ENCODE measurements around the gene EGFLAM.

The EGFLAM gene

DNA sequence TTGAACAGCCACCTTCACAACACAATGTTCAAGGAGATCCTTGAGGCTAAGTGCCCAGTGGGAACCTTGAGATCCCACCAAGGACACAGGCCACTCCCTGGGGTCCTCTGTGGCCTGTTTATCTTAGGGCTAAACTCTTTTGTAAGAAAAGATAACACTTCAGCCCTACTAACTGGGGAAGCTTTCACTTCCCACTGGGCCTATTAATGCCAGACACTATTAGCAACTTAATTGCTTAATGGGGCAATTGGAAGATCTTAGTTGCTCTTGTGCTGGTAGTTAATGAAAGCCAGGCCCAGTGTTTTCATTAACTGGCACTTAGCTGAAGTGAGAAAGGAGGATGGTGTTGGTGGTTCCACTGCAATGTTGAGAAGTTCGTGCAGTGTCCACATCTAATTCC, 117.1 kb downstream of the EGFLAM start:
- DNase-seq (ENCODE audit: low read depth in 3 of 3, low spot score in 1 of 3): no peak

DNA sequence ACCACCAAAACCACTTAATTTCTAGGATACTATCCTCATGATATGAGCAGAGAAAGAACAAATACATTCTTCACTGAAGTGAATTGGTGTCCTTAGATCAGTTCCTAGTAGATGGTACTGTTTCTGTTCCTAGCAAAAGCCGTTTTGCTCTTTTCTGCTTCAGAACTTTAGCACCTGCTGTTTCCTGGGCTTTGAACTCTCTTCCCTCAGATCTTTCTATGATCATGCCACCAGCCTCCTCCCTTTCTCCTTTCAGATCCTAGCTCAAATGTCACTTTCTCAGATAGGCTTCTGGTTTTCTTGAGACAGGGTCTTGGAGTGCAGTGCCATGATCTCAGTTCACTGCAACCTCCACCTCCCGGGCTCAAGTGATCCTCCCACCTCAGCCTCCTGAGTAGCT, 118.0 kb downstream of the EGFLAM start:
- no peak for DNase-seq (ENCODE audit: low read depth in 3 of 3, low spot score in 1 of 3)

GRCh38 chr5:38378579-38378978, 120.2 kb downstream of the EGFLAM start:
- DNase-seq (ENCODE audit: low read depth in 3 of 3, low spot score in 1 of 3): no peak

DNA sequence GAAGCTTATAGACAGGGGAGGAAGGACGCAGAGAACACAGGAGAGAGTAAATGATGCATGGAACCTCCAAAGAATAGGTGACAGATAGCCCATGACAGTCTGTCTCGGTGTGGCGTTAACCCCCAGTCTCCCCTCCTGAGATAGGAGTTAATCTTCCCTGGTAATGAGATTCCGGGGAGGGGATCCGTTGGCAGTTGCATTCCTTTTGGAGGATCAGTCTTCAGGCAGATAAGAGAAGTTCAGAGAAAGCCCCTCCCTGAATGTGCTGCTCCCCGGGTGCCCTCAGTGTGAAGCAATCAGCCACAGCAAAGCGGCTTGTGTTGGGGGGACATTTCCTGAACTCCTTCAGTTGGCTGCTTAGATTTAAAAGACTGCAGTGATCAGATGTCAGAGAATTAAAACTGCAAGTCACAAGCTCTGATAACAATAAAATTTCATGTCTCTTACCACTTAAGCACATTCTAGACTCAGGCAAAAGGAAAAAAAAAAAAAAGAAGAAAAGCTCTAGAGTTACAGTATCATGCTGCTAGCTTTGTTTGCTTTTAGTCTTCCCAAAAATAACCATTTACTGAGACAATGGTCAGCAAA, 121.1 kb downstream of the EGFLAM start:
- no peak for DNase-seq (ENCODE audit: low read depth in 3 of 3, low spot score in 1 of 3)

DNA sequence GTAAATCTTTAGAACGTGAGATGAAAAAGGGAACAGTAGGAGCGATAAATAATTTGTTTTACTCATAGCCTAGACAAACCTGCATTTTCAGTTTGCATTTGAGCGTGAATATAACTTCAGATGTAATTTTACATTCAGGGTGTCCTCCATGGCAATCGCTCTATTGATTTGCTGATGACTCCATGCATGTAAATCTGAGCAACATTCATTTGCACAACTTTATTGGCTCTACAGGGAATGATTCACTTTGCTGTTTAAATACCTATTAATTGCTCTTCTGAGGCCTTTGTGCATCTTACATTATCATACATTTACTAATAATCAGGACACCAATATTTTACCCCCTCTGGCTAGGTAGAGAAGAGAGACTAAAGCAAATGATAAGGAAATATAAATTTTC, 122.2 kb downstream of the EGFLAM start:
- DNase-seq (ENCODE audit: low read depth in 3 of 3, low spot score in 1 of 3): no peak

DNA sequence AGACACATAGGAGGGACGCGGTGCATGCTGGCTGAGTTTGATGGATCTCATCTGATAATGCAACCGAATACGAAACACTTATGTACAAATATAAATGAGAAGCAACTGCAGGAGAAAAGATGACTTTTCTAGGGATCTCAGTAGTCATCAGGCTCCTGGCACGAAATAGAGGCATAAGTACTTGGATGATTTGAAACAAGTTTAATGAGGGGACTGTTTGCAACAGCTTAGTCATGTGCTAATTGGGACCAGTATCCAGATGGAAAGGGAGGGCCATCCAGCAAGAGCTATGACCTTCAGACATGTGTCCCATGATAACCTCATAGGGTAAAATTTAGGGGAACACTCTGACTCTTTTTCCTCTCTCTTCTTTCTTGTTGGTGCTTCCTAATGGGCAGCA, 123.0 kb downstream of the EGFLAM start:
- no peak for DNase-seq (ENCODE audit: low read depth in 3 of 3, low spot score in 1 of 3)

DNA sequence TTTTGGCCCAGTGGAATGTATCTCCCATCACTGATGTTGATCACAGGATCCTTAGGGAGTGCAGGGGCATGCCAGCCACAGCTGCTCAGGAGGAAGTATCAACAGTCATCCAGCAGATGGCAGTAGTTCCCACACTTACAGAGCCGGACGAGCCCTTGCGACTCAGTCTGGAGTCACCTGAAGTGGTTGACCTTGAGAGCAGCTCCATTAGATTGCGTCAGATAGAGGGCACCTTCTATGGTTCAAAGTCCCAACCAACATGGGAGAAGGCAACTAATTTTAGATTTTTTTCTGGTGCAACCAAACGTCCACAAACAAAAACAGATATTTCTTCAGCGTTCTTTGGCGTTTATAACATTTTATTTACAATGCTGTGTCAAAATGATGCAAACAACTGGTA, 124.5 kb downstream of the EGFLAM start:
- DNase-seq (ENCODE audit: low read depth in 3 of 3, low spot score in 1 of 3): peak in 1 of 3 donors; percentile 5

DNA sequence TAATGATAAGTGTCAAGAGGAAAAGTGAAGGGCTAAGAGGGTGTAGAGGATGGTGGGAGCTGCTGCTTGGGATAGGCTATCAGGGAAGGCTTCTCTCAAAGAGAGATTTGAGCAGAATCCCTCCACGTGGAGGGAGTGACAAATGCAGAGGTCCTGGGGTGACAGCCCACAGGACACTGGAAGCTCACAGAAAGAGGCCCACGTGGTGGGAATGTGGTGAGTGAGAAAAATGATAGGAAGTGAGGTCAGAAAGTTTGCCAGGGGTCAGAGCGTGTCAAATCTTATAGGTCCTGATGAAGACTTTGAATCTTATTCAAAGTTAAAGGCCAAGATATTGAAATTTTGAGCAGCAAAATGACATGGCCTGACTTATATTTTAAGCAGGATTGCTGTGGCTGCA, 125.3 kb downstream of the EGFLAM start:
- DNase-seq (ENCODE audit: low read depth in 3 of 3, low spot score in 1 of 3): no peak

- DNase-seq (ENCODE audit: low read depth in 3 of 3, low spot score in 1 of 3): no peak
Measured at GRCh38 chr5:38384396-38384795, 126.0 kb downstream of the EGFLAM start.

- DNase-seq (ENCODE audit: low read depth in 3 of 3, low spot score in 1 of 3): no peak
Measured at GRCh38 chr5:38387161-38387560, 128.8 kb downstream of the EGFLAM start.

- DNase-seq (ENCODE audit: low read depth in 3 of 3, low spot score in 1 of 3): no peak
Measured at GRCh38 chr5:38393636-38394035, 135.3 kb downstream of the EGFLAM start.

DNA sequence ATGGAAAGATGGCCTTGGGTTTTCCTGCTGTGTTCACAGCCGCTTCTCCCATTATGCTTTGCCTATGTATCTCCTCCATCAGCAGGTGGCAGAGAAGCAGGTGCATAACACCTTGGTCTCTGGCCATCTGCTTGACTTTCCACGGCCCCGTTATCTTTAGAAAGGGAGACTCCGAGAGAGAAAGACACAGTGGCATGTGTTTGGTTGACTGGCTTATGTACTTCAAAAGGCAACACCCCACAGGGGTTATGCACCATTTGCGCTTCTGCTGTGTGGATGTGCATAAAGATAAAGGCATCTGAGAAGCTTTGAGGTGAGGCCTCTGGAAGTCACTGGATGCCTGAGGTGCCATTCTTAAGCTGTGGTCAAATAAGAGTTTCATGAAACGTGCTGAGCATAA, 138.4 kb downstream of the EGFLAM start:
- no peak for DNase-seq (ENCODE audit: low read depth in 3 of 3, low spot score in 1 of 3)

DNA sequence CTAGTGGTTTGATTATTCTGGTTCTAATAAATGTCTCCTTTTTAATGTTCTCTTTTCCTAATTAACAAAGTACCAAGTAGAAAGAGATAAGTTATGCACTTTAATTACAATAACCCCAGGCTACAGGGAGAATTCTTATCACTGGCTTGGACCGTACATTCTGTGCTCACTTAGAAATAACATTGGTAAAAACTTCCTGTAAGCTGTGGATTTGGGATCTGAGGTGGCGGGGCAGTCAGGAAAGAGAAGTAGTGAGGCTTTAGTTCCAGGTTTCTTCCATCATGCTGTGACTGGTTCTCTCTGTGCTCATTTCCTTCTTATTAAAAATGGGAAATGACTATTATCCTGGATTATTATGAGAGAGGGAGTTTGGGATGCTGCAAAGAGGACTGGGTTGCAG, 142.0 kb downstream of the EGFLAM start:
- DNase-seq (ENCODE audit: low read depth in 3 of 3, low spot score in 1 of 3): no peak

DNA sequence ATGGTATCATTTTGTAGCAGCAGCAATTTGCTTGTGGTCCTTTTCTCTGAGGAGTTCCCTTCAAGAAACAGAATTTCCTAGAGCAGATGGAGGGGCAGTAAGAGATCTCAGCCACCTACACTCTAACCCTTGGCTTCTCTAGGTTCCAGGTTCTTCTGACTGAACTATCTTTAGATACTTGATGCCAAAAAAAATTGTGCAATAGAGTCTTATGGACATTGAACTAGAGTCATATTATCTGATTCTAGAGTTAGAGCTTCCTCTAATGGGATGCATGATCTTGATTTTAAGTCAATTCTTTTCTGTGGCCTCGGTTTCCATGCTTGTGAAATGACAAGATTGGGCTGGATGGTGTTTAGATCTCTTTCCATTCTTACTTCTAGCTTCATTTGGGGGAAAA, 142.8 kb downstream of the EGFLAM start:
- no peak for DNase-seq (ENCODE audit: low read depth in 3 of 3, low spot score in 1 of 3)

- no peak for DNase-seq (ENCODE audit: low read depth in 3 of 3, low spot score in 1 of 3)
Measured at GRCh38 chr5:38403406-38403805, 145.0 kb downstream of the EGFLAM start.

GRCh38 chr5:38403877-38404635, 145.7 kb downstream of the EGFLAM start:
- DNase-seq (ENCODE audit: low read depth in 3 of 3, low spot score in 1 of 3): no peak

- no peak for DNase-seq (ENCODE audit: low read depth in 3 of 3, low spot score in 1 of 3)
Measured at GRCh38 chr5:38404667-38405276, 146.4 kb downstream of the EGFLAM start.

DNA sequence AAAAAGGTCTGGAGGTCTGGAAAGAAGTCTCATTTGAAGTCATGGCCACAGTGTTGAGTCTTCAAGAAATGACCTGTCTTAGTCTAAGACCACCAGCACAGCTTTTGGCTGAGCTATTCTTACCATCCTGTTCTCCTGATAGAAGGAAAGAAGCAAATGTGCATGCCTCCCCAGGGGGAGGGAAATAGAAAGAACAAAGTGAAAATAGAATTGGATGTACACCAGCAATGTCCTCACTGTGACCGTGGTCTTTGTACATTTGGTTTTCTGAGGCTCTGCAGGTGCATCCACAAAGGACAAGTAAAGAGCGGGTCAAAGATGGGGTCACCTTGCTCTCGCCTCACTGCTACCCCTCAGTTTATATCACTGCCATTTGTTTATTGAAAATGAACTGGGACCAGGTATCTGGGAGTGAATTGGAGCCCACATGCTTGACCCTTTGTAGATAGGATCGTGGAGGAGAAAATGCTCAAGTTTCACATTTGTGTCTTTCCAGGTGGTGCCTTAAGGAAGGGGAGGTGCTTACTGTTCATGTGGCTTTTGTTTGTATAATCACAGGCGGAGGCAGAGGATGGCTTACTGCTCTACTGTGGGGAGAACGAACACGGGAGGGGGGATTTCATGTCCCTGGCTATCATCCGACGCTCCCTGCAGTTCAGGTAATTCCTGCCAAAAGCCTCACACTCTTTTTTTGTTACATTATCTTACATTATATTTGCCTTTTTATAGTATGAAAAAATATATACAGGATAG, 150.3 kb downstream of the EGFLAM start:
- no peak for DNase-seq (ENCODE audit: low read depth in 3 of 3, low spot score in 1 of 3)

- no peak for DNase-seq (ENCODE audit: low read depth in 3 of 3, low spot score in 1 of 3)
Measured at GRCh38 chr5:38410304-38410990, 152.1 kb downstream of the EGFLAM start.

DNA sequence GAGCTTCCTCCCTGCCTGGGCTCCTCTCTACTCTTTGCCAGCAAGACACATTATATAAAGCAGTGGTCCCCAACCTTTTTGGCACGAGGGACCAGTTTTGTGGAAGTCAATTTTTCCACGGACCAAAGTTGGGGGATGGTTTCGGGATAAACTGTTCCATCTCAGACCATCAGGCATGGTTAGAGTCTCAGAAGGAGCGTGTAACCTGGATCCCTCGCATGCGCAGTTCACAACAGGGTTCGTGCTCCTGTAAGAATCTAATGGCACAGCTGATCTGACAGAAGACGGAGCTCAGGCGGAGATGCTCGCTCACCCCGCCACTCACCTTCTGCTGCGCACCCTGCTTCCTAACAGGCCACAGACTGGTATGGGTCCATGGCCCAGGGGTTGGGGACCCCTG, 155.3 kb downstream of the EGFLAM start:
- no peak for DNase-seq (ENCODE audit: low read depth in 3 of 3, low spot score in 1 of 3)

GRCh38 chr5:38414348-38414747, 156.0 kb downstream of the EGFLAM start:
- DNase-seq (ENCODE audit: low read depth in 3 of 3, low spot score in 1 of 3): no peak

Data from stimulated activated CD4-positive, alpha-beta T cell treated with anti-CD3 and anti-CD28 coated beads, TNF-alpha, amount 100 ng/mL, for 1 hour (primary cell).